ENCODE measurements around the gene FNDC11. TPM values are rescaled to one million over a fixed set of nuclear protein-coding genes. Genes with fewer than 3 reads are reported as not detected.
A peak's percentile ranks its signal among the peaks of the same experiment; 100 is the strongest.

The FNDC11 gene
- total RNA-seq, 1 donor from 2014 or later = 1.7 TPM

DNA sequence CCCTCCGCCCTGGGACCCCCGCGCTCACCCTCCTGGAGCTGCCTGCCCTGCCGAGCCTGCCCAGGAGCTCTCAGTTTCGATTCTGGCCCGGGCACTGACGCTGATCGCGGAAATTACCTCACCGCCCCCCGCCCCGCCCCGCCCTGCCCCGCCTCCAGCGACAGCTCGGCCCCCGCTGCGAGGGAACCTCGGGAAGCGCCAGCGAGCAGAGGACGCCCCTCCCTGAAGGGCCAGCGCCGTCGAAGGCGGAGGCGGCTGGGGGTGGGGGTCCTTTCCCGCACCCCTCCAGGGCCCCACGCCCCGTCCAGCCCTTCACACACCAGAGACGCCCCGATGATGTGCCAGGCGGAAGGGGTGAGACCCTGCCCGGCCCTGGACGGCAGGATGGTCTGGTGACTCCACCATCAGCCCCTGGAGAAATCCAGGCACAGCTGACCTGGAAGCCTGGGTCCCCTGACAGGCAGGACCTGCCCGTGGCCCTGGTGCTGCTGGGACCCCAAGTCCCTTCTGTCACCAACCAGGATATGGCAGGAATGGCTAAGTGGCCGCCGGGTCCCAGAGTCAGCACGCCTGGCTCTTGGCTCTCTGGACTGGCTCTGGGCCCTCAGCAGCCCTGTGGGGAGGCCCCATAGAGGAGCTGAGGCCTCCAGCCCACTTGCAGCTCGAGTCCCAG lies 20.3 kb downstream of the FNDC11 start, which contains the start of gene HELZ2:
HELZ2 (minus strand) TSS at position 84 of the 673 bp plus-strand sequence. CDS start 1,854 bp downstream, outside the sequence.
- TF ChIP-seq, protein P1, sequence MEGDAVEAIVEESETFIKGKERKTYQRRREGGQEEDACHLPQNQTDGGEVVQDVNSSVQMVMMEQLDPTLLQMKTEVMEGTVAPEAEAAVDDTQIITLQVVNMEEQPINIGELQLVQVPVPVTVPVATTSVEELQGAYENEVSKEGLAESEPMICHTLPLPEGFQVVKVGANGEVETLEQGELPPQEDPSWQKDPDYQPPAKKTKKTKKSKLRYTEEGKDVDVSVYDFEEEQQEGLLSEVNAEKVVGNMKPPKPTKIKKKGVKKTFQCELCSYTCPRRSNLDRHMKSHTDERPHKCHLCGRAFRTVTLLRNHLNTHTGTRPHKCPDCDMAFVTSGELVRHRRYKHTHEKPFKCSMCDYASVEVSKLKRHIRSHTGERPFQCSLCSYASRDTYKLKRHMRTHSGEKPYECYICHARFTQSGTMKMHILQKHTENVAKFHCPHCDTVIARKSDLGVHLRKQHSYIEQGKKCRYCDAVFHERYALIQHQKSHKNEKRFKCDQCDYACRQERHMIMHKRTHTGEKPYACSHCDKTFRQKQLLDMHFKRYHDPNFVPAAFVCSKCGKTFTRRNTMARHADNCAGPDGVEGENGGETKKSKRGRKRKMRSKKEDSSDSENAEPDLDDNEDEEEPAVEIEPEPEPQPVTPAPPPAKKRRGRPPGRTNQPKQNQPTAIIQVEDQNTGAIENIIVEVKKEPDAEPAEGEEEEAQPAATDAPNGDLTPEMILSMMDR (conservative IDR thresholded peaks at IDR 0.05; ENCODE audit: low read depth, low read length) = no peak
- peak within 1 kb of the TSS; percentile 88 for H3K4me3 ChIP-seq (ENCODE audit: low read depth, low read length)
- no peak for DNase-seq (ENCODE audit: low read depth)

DNA sequence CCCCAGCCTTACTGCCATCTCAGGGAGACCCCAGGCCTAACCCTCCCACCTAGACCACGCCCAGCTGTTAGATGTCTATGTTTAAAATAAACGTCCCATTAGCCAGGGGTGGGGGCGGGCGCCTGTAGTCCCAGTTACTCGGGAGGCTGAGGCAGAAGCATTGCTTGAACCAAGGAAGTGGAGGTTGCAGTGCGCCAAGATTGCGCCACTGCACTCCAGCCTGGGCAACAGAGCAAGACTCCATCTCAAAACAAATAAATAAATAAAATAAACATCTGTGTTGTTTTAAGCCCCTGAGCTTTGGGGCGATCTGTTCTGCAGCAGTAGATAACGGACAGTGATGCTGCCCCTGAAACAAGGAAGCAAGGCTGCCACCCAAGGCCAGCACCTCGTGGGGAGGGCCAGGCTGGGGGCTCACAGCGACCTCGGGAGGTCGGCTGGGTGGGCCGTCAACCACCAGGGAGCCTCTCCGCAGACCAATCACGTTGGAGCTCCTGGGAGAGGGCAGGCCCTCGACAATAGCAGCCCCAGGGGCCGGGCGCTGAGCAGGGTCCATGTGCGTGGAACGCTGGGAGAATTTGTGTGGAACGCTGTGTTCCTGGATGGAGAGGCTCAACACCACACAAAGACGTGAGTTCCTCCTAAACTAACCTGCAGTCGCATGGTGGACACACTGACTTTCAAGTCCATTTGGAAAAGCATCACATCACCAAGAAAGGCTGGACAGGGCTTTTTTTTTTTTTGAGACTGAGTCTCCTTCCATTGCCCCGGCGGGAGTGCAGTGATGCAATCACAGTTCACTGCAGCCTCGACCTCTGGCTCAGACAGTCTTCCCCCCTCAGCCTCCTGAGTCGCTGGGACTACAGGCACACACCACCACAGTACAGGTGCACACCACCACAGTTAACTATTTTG lies 21.1 kb downstream of the FNDC11 start:
- DNase-seq (ENCODE audit: low read depth) = no peak
- TF ChIP-seq, protein P1 (conservative IDR thresholded peaks at IDR 0.05; ENCODE audit: low read depth, low read length) = no peak
- no peak overlapping the region for H3K4me3 ChIP-seq (ENCODE audit: low read depth, low read length)

DNA sequence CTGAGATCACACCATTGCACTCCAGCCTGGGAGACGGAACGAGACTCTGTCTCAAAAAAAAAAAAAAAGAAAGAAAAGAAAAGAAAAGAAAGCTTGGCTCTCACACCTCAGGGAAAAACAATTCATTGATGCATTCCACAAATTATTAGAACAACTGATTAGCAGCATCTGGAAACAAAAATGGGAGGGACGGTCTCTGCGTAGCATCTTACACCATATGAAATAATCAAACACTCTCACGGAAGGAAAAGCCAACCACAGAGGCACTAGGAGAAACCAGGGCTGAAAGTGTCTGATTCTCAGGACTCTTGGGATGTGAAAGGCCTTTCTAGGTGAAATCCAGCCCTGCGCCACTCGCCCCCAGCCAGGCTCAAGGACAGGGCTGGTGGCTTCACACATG lies 22.4 kb downstream of the FNDC11 start:
- no peak for DNase-seq (ENCODE audit: low read depth)
- H3K4me3 ChIP-seq (ENCODE audit: low read depth, low read length) = no peak overlapping the region
- TF ChIP-seq, protein P1 (conservative IDR thresholded peaks at IDR 0.05; ENCODE audit: low read depth, low read length) = no peak

DNA sequence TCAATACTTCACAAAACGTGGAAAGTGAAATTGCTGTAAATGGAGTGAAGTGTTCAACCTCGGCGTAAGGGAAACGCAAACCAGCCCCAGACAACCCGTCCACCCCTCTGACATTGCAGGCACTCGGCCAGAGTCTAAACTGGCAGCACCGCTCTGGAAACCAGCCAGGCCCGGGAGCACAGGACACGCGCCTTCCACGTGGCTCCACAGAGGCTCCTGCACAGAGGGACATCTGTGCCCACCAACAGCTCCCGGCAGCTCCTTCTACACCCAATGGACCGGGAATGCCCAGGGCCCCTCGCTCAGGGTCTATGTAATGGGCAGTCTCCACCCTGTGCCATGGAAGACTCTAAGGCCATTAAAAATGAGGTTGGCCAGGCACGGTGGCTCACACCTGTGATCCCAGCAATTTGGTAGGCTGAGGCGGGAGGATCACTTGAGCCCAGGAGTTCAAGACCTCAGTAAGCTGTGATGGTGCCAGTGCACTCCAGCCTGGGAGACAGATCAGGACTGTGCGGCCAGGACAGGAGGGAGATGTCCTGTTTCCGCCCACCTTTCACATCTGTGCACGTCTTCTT lies 23.4 kb downstream of the FNDC11 start:
- TF ChIP-seq, protein P1 (conservative IDR thresholded peaks at IDR 0.05; ENCODE audit: low read depth, low read length) = no peak
- no peak for DNase-seq (ENCODE audit: low read depth)
- no peak overlapping the region for H3K4me3 ChIP-seq (ENCODE audit: low read depth, low read length)

DNA sequence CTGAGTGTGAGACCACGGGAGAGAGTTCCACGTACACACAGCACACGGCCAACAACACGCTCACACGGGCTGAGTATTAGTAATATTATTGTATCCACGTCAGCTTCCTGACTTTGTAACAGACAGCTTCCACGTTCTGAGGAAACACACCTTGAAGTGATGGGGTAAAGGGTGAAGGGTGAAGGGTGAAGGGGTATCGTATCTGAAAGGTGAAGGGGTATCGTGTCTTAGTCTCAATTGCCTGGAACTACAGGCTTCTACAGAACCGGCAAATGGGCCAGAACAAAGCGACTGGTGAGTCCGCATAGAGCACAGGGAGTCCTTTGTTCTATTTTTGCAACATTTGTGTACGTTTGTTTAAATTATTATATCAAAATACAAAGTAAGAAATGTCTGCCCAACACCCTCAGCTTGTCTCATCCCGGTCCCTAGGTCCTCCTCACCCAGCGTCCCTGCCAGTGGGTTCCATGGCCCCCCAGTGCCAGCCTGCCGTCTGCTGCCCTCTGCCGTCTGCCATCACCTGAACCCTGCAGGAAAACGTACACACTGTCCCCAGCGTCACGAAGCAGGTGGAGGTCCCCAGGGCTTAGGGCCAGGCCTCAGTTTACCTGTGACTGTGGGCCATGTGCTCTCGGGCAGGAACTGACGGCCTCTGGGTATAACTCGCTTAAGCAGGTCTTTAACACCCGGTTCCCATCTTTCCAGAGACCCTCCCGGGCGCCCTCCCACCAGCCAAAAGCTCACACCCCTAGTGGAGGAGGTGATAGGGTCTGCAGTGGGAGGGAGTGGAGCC lies 24.5 kb downstream of the FNDC11 start:
- TF ChIP-seq, protein P1 (conservative IDR thresholded peaks at IDR 0.05; ENCODE audit: low read depth, low read length) = no peak
- DNase-seq (ENCODE audit: low read depth) = no peak
- H3K4me3 ChIP-seq (ENCODE audit: low read depth, low read length) = no peak overlapping the region

DNA sequence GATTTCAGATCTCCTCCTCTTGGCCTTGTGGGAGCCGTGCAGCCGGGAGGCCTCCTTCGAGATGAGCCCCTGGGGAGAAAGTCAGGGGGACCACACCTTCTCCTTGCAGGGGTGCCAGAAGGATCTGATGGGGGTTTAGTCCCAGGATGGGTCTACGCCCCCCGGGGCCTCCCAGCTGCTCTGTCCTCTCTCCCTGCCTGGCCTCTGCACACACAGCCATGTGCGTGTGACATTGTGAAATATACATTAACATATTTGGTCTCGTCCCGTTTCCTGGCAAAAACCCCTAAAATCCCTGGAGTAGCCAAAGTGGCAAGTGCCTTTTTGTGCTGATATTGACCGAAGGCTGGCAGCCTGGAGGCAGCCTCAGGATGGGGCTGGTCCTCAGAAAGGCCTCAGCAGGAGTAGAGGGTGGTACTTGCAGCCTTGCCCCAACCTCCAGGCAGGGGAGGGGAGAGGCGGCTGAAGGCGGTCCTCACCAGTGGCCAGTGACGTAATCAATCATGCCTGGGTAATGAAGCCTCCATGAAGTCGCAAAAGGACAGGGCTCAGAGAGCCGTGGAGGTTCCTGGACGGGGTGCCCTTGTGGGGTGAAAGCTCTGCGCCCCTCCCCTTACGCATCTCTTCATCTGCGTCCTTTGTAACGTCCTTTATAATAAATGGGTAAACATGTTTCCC lies 25.2 kb downstream of the FNDC11 start:
- TF ChIP-seq, protein P1 (conservative IDR thresholded peaks at IDR 0.05; ENCODE audit: low read depth, low read length) = no peak
- no peak overlapping the region for H3K4me3 ChIP-seq (ENCODE audit: low read depth, low read length)
- no peak for DNase-seq (ENCODE audit: low read depth)
